Prostate gland (tissue), 2 donors: Measurements from ENCODE around the gene TACR2. TPM values are rescaled to one million over a fixed set of nuclear protein-coding genes. Genes with fewer than 3 reads are reported as not detected.

Source experiments
- DNase-seq: peaks from one replicate; pipeline ENCODE4 v3.0.0-alpha.2; 2019; ENCODE audit warnings: low spot score
- H3K27ac ChIP-seq, 2 donors: fragments of 200-600 bp; sonication (generic); 2 replicates each; pipeline ENCODE4 v1.5.1; 2017 to 2019
- H3K27me3 ChIP-seq: fragments of 200-600 bp; sonication (generic); replicated peaks from 2 replicates; pipeline ENCODE4 v1.5.1; 2019; ENCODE audit not compliant: insufficient read depth
- H3K36me3 ChIP-seq, 2 donors: fragments of 200-600 bp; sonication (generic); 1 replicate in 1 of 2; 2 replicates in 1 of 2; pipeline versions ENCODE4 v1.5.1 to v1.8.1; 2017 to 2019
- H3K4me1 ChIP-seq: fragments of 200-600 bp; sonication (generic); replicated peaks from 2 replicates; pipeline ENCODE4 v1.5.1; 2019
- H3K4me3 ChIP-seq, 2 donors: fragments of 200-600 bp; sonication (generic); 2 replicates each; pipeline ENCODE4 v1.5.1; 2017 to 2019
- H3K9me3 ChIP-seq: fragments of 200-600 bp; sonication (generic); 2 replicates; pipeline ENCODE4 v1.5.1; 2017
- CTCF ChIP-seq, 4 experiments: fragments of 200-600 bp in 2 of 4; fragments of 450-650 bp in 2 of 4; sonication (generic) in 2 of 4; IDR thresholded peaks; 1 replicate in 3 of 4; 2 replicates in 1 of 4; pipeline ENCODE4 v1.5.1; 2016 to 2019; ENCODE audit warnings: antibody characterized with exemption in 4 of 4, mild to moderate bottlenecking in 2 of 4, moderate library complexity in 2 of 4
- POLR2A ChIP-seq: fragments of 450-650 bp; IDR thresholded peaks from one replicate; pipeline ENCODE4 v1.6.1; 2016; ENCODE audit warnings: antibody characterized with exemption, mild to moderate bottlenecking
- POLR2AphosphoS5 ChIP-seq: sonication (generic); formaldehyde crosslinking; IDR thresholded peaks from one replicate; pipeline ENCODE4 v1.6.1; 2017; ENCODE audit warnings: antibody characterized with exemption
- WGBS: methylation state at CpG from one replicate; pipeline ENCODE4 v1.1.5; 2018; 5-methylcytosine and 5-hydroxymethylcytosine counted together
- intact Hi-C: fragments of 100-400 bp; cut with DNase I; formaldehyde crosslinking; loops from one replicate; pipeline ENCODE4 v1.14.2; 2022
- total RNA-seq, 2 donors: library from RNA; depleted of rRNA; stranded (reverse); fragments of >200 nt; gene quantifications; one replicate each; pipeline ENCODE4 v1.1.0, GENCODE V29; 2016

TACR2 gene
- total RNA-seq, 2 donors from 2014 or later: 0.77 to 2.4 TPM

DNA sequence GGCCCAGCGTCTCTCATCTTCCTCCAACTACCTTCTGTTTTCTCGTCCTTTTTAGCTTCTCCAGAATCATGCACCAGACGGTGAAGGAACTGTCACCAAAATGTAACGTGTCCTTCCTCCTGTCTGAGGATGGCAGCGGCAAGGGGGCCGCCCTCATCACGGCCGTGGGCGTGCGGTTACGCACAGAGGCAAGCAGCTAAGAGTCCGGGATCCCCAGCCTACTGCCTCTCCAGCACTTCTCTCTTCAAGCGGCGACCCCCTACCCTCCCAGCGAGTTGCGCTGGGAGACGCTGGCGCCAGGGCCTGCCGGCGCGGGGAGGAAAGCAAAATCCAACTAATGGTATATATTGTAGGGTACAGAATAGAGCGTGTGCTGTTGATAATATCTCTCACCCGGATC, 15.8 kb downstream of the TACR2 start:
- TF ChIP-seq POLR2AphosphoS5 (no peak), POLR2A (no peak)
- no peaks in the 10 kb centered on the region for H3K4me1 ChIP-seq
- no peaks in the 10 kb centered on the region for H3K27me3 ChIP-seq
- no peaks in the 10 kb centered on the region for H3K9me3 ChIP-seq
- intact Hi-C loops: no loop called here
- H3K4me3 ChIP-seq: no peak overlapping the region
- H3K36me3 ChIP-seq: peaks cover 0 to 7% of the 10 kb centered on the region in 2 donors
- no peak overlapping the region for H3K27ac ChIP-seq
- WGBS: 95% methylated on average over 23 of the region's 23 CpGs
- DNase-seq: no peak

DNA sequence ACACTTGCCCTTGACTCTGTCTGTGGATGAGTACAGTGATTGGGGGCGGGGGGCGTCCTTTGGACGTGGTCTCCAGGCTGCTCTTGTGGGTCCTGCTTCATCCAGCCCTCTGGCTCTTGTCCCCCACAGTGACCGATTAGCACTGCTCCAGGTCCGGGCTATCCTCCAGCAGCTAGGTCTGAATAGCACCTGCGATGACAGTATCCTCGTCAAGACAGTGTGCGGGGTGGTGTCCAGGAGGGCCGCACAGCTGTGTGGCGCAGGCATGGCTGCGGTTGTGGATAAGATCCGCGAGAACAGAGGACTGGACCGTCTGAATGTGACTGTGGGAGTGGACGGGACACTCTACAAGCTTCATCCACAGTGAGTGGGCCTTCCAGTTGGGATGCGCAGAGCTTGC, 18.3 kb downstream of the TACR2 start:
- TF ChIP-seq POLR2A (no peak), CTCF (IDR thresholded peaks at IDR 0.05) (no peak), POLR2AphosphoS5 (no peak)
- no peak for DNase-seq
- peaks cover 0 to 10% of the 10 kb centered on the region in 2 donors for H3K36me3 ChIP-seq
- intact Hi-C loops: loop anchor here (10.0 kb wide), 1 partner anchor 394 kb away; no protein-coding TSS in a partner anchor
- 79% methylated on average over 16 of the region's 16 CpGs for WGBS
- H3K27me3 ChIP-seq: no peaks in the 10 kb centered on the region
- H3K9me3 ChIP-seq: no peaks in the 10 kb centered on the region
- H3K4me1 ChIP-seq: no peaks in the 10 kb centered on the region
- no peak overlapping the region for H3K4me3 ChIP-seq
- no peak overlapping the region for H3K27ac ChIP-seq

- Histone ChIP-seq H3K36me3 (peaks cover 0 to 11% of the 10 kb centered on the region in 2 donors), H3K9me3 (no peaks in the 10 kb centered on the region), H3K27me3 (no peaks in the 10 kb centered on the region), H3K27ac (no peak overlapping the region), H3K4me1 (no peaks in the 10 kb centered on the region), H3K4me3 (no peak overlapping the region)
- 67% methylated on average over 1 of the region's 1 CpG for WGBS
- no peak for DNase-seq
- intact Hi-C loops: loop anchor here (10.0 kb wide), 1 partner anchor 393 kb away; no protein-coding TSS in a partner anchor
- TF ChIP-seq CTCF (IDR thresholded peaks at IDR 0.05): no peak
- no peak for TF ChIP-seq POLR2A
- no peak for TF ChIP-seq POLR2AphosphoS5
These were observed 18.7 kb downstream of the TACR2 start for GRCh38 chr10:69397972-69398371.

DNA sequence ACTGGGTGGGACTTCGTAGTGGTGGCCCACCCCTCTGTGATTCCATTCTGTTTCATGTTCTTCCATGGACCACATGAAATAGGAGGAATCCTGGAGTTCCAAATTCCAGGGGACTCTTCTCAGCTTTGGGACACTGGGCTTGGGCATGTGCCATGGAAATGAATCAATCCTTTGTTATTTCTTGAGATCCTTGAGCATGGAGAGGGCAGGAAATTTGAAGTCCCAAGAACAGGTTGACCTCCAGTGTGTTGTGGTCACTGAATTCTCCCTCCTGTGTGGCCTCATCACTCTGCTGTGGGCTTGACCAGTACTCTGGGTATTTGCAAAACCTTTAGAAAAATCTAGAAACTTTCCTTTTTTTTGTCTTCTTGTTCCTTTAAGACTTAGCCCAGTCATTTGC, 22.7 kb downstream of the TACR2 start:
- Histone ChIP-seq H3K4me1 (peaks cover 5% of the 10 kb centered on the region), H3K9me3 (no peaks in the 10 kb centered on the region), H3K36me3 (peaks cover 0 to 11% of the 10 kb centered on the region in 2 donors), H3K27ac (no peak overlapping the region), H3K4me3 (no peak overlapping the region), H3K27me3 (no peaks in the 10 kb centered on the region)
- TF ChIP-seq POLR2AphosphoS5 (no peak), POLR2A (no peak), CTCF (IDR thresholded peaks at IDR 0.05) (no peak)
- intact Hi-C loops: loop anchor here (5.0 to 10.0 kb wide), 2 partner anchors 77 to 389 kb away; no protein-coding TSS in a partner anchor
- no peak for DNase-seq
- WGBS: 95% methylated on average over 1 of the region's 1 CpG

DNA sequence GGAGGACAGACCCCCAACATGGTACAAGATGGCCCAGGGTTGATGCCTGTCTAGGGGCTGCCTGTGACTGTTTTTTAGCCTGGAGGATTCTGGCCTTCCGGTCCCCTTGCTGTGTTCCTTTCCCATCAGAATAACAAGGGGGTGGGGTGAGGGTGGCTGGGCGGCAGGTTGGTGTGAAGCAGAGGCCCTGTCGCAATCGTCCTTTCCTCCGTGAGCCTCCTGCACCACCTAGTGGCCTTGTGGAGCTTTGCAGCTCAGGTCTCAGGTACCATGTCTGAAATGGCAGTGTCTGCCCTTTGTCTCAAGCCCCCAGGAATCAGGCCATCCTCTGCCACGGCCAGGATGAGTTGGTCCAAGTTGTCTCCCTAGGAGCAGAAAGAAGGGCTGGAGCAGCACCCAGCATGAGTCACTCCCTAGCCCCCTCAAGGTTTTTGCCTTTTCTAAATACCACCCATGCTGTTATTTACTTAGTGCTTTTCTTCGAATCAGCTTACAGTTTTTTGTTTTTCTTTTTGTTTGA, 24.2 kb downstream of the TACR2 start:
- Histone ChIP-seq H3K9me3 (no peaks in the 10 kb centered on the region), H3K27me3 (no peaks in the 10 kb centered on the region), H3K4me1 (peaks cover 5% of the 10 kb centered on the region), H3K4me3 (no peak overlapping the region), H3K36me3 (peaks cover 0 to 13% of the 10 kb centered on the region in 2 donors), H3K27ac (peak overlapping the region; percentile 45 to 60)
- TF ChIP-seq POLR2A (no peak), CTCF (IDR thresholded peaks at IDR 0.05) (peak; percentile 81 to 99 (median 98)), POLR2AphosphoS5 (peak; percentile 76)
- intact Hi-C loops: loop anchor here (1.0 to 10.0 kb wide), 3 partner anchors 75 to 388 kb away; no protein-coding TSS in a partner anchor
- DNase-seq: peak; percentile 90
- 10% methylated on average over 7 of the region's 7 CpGs for WGBS
